HG03378 (cell line): Measurements from ENCODE around the gene NAV3.

Experiments used
- ATAC-seq: cut with Tn5 transposase; IDR thresholded peaks from one replicate; pipeline ENCODE4 v1.9.1; 2021; ENCODE audit warnings: mild to moderate bottlenecking, moderate library complexity; ENCODE audit not compliant: unreplicated experiment

NAV3 gene

GRCh38 chr12:78036874-78037273 lies 206.2 kb downstream of the NAV3 start:
- ATAC-seq: no peak

- ATAC-seq: no peak
These were observed 207.0 kb downstream of the NAV3 start for GRCh38 chr12:78037707-78038106.

- ATAC-seq: no peak
These were observed 207.8 kb downstream of the NAV3 start for GRCh38 chr12:78038541-78038940.

GRCh38 chr12:78038986-78039385 lies 208.3 kb downstream of the NAV3 start:
- ATAC-seq: no peak

DNA sequence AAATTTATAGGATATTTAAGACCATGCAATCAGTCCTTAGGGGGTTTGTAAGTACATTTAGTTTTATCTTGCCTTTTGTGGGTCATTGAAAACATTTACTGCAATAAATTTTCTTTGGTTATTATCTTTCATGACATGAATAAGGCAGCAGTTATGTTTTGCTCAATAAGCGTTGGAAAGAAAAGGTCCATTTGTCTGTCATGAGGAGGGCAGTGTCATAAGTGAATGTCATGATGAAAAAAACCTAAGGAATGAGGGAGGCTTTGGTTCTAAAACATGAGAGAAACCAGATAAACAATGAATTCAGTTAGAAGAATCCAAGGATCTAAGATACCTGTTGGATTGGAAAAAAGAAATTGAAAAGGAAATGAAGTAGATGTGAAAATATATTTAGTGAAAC lies 209.4 kb downstream of the NAV3 start:
- no peak for ATAC-seq

- no peak for ATAC-seq
These were observed 220.1 kb downstream of the NAV3 start for GRCh38 chr12:78050790-78051189.

GRCh38 chr12:78055545-78055944 lies 224.9 kb downstream of the NAV3 start:
- ATAC-seq: no peak

- no peak for ATAC-seq
These were observed 226.4 kb downstream of the NAV3 start for GRCh38 chr12:78057075-78057474.

GRCh38 chr12:78060186-78060585 lies 229.5 kb downstream of the NAV3 start:
- no peak for ATAC-seq

- ATAC-seq: no peak
These were observed 232.1 kb downstream of the NAV3 start for GRCh38 chr12:78062786-78063185.

DNA sequence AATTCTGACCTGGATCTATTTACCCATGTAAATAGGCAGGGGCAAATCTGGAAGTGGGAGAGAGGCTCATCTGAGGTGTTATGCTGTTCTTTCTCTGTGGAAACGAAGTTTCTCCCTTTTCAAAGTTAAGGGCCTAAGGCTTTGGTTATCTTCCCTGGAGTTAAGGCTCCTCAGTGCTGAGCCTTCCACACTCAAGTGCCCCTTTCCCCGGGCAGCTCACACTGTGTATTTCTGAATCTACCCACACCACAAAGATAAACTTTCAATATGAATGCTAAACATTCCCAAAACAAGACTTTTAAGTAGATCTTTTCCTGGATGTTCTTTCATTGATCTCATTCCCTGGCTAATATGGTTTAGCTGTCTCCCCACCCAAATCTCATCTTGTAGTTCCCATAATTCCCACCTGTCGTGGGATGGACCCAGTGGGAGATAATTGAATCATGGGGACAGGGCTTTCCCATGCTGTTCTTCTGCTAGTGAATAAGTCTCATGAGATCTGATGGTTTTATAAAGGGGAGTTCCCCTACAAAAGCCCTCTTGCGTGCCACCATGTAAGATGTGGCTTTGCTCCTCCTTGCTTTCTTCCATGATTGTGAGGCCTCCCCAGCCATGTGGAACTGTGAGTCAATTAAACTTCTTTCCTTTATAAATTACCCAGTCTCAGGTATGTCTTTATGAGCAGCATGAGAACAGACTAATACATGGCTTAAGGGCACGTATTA lies 251.1 kb downstream of the NAV3 start:
- no peak for ATAC-seq

GRCh38 chr12:78085542-78086182 lies 255.0 kb downstream of the NAV3 start:
- ATAC-seq: no peak

- ATAC-seq: no peak
These were observed 256.1 kb downstream of the NAV3 start for GRCh38 chr12:78086553-78087362.

GRCh38 chr12:78087363-78087675 lies 256.6 kb downstream of the NAV3 start:
- ATAC-seq: no peak

DNA sequence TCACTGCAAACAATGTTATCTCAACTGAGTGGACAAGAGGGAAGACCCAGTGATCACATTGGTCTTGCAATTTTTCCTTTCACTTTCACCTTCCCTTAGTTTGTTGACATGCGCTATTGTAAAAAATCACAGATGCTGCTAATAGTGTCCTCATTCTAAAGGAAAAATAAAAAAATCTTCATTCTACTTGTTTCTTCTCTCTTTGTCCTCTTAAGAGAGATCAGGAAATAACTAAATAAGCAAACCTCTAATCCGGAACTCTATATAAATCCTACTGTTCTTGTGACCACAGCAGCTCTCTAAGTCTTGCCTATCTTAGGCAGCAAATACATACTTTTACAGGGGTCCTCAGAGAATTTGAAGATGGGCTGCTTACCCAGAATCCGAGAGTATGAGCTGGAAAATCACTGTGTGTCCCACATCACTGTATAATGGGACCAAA lies 257.7 kb downstream of the NAV3 start:
- ATAC-seq: peak; percentile 43

DNA sequence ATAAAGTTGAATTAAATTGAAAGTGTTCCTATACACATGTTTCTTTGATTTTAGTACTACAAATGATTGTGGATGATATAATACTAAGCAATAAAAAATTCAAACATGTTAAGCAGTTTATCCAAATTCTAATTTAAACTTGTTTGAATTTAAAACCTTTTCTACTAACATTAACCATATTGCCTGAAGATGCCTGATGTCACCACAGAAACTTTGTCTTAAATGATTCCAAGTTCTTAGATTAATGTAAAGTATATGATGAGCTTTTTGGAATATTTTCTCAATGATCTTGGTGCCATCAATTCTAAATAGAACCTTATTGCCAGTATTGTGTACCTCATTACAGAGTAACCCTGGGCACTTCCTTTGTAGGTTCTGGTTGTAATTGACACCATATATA lies 259.6 kb downstream of the NAV3 start:
- no peak for ATAC-seq

DNA sequence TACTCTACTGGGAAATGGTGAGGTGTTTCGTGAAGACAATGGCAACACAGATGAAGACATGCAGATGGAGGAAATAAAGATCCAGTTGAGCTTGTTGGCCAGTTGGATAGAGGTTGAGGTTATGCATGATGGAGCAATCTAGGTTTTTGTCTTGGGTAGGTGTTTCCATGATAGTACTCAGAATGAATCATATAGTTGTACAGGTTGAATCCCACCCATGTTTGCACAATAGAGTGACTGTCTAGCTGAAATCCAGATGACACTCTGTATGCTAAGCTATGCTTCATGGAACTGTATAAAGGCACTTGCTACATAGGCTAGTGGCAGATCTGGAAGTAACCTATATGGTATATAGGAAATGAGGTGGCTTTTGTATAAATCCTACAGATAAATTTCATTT lies 264.9 kb downstream of the NAV3 start:
- no peak for ATAC-seq

- ATAC-seq: no peak
These were observed 266.4 kb downstream of the NAV3 start for GRCh38 chr12:78096909-78097597.

DNA sequence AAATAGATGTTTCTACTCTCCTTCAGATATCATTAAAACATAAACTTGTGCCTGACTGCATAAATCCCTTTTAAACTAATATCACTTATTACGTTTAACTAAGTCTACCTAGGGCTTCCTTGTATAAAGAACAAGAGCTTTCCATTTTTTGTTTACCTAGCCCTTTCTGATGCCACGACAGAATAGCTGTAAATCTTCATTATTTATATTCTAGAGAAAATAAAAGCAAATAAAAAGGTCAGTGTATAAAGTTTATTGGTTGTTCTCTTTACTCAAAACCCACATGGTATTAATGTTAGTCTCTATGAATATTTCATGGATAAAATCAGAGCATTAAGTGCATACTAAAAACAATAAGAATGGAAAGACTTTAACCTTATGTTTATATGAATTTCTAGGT lies 269.1 kb downstream of the NAV3 start:
- no peak for ATAC-seq

- no peak for ATAC-seq
These were observed 270.6 kb downstream of the NAV3 start for GRCh38 chr12:78101113-78101876.
